ENCODE data around the gene GTPBP3.

Gene GTPBP3

DNA sequence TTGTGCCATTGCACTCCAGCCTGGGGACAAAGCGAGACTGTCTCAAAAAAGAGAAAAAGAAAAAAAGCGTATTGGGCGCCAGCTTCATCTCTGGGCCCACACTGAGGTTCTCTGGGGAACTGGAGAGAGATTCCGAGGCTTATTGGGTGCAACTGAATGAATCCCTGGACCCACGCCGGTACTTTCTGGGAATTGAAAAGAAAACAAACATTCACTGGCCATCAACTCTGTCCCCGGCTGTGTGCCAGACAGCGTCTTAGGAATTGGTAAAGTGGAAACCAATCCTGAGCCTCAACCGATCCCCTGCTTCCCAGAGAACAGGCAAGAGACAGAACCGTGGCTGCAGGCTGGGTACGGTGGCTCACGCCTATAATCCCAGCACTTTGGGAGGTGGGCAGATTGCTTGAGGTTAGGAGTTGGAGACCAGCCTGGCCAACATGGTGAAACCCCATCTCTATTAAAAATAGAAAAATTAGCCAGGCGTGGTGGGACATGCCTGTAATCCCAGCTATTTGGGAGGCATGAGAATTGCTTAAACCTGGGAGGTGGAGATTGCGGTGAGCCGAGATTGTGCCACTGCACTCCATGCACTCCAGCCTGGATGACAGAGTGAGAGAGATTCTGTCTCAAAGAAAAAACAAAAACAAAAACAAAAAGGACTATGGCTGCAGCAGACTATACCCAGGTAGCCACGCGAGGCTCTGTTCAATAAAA, 11.3 kb upstream of the GTPBP3 start:
- DNase-seq (ENCODE audit: low read depth), result peak; percentile 54
- TF ChIP-seq, protein P1, sequence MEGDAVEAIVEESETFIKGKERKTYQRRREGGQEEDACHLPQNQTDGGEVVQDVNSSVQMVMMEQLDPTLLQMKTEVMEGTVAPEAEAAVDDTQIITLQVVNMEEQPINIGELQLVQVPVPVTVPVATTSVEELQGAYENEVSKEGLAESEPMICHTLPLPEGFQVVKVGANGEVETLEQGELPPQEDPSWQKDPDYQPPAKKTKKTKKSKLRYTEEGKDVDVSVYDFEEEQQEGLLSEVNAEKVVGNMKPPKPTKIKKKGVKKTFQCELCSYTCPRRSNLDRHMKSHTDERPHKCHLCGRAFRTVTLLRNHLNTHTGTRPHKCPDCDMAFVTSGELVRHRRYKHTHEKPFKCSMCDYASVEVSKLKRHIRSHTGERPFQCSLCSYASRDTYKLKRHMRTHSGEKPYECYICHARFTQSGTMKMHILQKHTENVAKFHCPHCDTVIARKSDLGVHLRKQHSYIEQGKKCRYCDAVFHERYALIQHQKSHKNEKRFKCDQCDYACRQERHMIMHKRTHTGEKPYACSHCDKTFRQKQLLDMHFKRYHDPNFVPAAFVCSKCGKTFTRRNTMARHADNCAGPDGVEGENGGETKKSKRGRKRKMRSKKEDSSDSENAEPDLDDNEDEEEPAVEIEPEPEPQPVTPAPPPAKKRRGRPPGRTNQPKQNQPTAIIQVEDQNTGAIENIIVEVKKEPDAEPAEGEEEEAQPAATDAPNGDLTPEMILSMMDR (IDR thresholded peaks at IDR 0.05; ENCODE audit: insufficient read depth, low read depth, low read length, missing control alignments), result no peak
- no peak overlapping the region for H3K4me3 ChIP-seq (ENCODE audit: low read length)

- H3K4me3 ChIP-seq (ENCODE audit: low read length), result no peak overlapping the region
- TF ChIP-seq, protein P1 (IDR thresholded peaks at IDR 0.05; ENCODE audit: insufficient read depth, low read depth, low read length, missing control alignments), result no peak
- peak; percentile 67 for DNase-seq (ENCODE audit: low read depth)
These were observed 10.8 kb upstream of the GTPBP3 start for GRCh38 chr19:17326595-17326966.

DNA sequence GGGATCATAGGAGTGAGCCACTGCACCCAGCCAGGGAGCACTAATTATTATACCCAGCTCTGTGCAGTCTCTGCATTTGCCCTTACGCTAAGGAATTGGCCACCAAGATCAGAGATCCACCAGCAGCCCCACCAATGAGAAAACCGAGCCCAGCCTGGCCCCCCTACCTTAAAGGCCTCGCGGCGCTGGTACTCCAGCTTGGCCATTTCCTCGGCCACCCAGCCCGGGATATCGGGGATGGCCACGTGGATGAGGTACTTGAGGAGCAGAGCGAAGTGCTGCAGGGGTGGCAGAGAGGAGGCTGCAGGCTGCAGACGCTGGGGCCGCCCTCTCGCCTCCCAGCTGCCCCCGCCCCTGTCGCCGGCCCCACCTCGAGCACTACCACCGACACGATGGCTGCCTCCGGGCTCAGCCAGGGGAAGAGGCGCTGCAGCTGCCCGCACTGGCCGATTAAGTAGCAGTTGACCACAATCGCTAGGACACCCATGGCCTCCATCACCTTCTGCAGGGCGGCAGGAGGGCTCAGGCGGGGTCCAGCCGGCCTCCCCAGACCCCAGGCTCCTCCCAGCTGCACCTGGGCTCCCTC, 10.2 kb upstream of the GTPBP3 start:
- TF ChIP-seq, protein P1 (IDR thresholded peaks at IDR 0.05; ENCODE audit: insufficient read depth, low read depth, low read length, missing control alignments), result no peak
- no peak for DNase-seq (ENCODE audit: low read depth)
- no peak overlapping the region for H3K4me3 ChIP-seq (ENCODE audit: low read length)

GRCh38 chr19:17327654-17328516, 9.5 kb upstream of the GTPBP3 start:
- peak; percentile 91 for DNase-seq (ENCODE audit: low read depth)
- H3K4me3 ChIP-seq (ENCODE audit: low read length), result peak overlapping the region; percentile 39
- TF ChIP-seq, protein P1 (IDR thresholded peaks at IDR 0.05; ENCODE audit: insufficient read depth, low read depth, low read length, missing control alignments), result peak; percentile 71

DNA sequence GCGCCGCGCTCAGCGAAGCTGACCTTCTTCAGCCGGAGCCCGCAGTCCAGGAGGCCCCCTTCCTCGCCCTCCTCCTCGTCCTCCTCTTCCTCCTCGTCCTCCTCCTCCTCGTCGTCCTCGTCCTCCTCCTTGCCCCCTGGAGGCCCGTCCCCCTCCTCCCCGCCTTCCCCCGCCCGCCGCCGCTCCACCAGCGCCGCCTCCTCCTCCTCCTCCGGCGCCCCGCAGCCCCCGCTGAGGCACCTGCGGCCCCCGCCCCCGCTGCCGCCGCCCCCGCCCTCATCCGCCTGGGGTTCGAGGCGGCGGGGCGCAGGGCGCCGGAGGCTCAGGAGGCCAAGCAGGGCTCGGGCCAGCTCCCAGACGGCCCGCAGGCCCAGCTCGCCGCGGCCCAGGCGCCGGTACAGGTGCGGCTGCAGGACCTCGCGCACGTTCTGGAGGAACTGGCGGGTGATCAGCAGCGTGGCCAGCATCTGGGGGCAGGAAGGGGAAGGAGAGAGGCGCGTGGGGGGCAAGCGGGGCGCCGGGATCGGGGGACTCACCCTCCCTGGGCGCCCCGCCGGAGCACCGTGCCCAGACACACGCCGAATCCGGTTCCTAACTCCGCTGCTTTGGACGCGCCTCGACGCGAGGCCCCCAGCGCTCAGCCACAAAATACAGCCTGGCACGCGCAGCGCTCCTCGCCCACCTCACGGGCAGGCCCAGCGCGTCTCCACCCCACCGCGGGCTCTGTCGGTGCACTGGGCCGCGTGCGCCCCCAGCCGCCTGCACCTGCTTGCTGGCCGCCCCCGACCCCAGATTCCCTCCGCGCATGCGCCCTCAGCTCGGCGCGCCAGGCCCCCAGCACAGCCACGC, 8.6 kb upstream of the GTPBP3 start:
- no peak for DNase-seq (ENCODE audit: low read depth)
- TF ChIP-seq, protein P1 (IDR thresholded peaks at IDR 0.05; ENCODE audit: insufficient read depth, low read depth, low read length, missing control alignments), result no peak
- H3K4me3 ChIP-seq (ENCODE audit: low read length), result peak overlapping the region; percentile 39

Data from epithelial cell of esophagus (primary cell).